Measurements from ENCODE around the gene RIMS1. TPM values are rescaled to one million over a fixed set of nuclear protein-coding genes. Genes with fewer than 3 reads are reported as not detected.

RIMS1 gene
- polyA plus RNA-seq, 1 experiment = 0.91 TPM

DNA sequence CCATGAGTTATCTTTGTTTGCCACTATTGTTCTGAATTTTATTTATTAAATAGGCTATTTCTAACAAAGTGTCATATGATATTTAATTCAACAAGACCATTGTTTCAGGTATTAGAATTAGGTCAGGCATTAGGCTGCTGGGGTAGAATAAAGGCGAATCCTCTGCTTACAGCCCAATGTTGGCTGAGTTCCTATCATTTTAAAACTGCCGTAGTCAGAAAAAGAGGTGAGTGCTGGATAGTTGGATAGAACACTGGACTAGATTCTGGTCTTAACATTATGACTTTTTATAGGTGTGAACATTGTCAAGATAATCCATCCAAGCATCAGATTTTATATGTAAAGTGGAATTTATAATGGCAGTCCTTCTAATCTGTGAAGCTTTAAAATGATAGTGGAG lies 6.3 kb downstream of the RIMS1 start:
- TF ChIP-seq, protein P1, sequence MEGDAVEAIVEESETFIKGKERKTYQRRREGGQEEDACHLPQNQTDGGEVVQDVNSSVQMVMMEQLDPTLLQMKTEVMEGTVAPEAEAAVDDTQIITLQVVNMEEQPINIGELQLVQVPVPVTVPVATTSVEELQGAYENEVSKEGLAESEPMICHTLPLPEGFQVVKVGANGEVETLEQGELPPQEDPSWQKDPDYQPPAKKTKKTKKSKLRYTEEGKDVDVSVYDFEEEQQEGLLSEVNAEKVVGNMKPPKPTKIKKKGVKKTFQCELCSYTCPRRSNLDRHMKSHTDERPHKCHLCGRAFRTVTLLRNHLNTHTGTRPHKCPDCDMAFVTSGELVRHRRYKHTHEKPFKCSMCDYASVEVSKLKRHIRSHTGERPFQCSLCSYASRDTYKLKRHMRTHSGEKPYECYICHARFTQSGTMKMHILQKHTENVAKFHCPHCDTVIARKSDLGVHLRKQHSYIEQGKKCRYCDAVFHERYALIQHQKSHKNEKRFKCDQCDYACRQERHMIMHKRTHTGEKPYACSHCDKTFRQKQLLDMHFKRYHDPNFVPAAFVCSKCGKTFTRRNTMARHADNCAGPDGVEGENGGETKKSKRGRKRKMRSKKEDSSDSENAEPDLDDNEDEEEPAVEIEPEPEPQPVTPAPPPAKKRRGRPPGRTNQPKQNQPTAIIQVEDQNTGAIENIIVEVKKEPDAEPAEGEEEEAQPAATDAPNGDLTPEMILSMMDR (IDR thresholded peaks at IDR 0.05; ENCODE audit: low read depth, low read length) = no peak
- Histone ChIP-seq H3K4me3 (ENCODE audit: low read depth, low read length) (no peak overlapping the region), H3K27me3 (ENCODE audit: control insufficient read depth, insufficient read depth, low read length) (peaks cover 9% of the 10 kb centered on the region), H3K27ac (ENCODE audit: low read depth, low read length) (no peak overlapping the region), H3K9me3 (ENCODE audit: control insufficient read depth, insufficient read depth, low read length) (no peaks in the 10 kb centered on the region)
- DNase-seq (ENCODE audit: low read depth, low spot score) = no peak
- ChIA-PET POLR2A (interaction anchor here (0.6 kb wide), 1 partner anchor 368 kb away, joined by 3 read pairs; no protein-coding TSS in a partner anchor), CTCF (no interaction called here)

DNA sequence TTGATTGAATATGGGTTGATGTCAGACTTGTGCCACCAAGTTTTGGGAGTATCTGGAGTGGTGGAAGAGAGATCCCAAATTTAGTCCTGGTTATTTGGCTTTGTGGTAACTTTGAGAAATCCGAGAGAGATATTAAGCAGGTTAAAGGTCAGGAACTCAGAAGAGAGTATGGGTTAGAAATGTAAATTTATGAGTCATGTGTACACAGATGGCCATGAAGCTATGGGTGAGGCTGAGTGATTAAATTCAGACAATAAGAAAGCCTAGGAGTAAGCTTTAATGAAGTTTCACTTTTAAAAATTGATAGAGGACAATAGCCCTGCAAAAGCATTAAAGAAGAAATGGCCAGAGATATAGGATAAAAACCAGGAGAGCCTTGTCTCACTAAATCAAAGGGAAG lies 14.3 kb downstream of the RIMS1 start:
- Histone ChIP-seq H3K4me3 (ENCODE audit: low read depth, low read length) (no peak overlapping the region), H3K27ac (ENCODE audit: low read depth, low read length) (no peak overlapping the region), H3K27me3 (ENCODE audit: control insufficient read depth, insufficient read depth, low read length) (no peaks in the 10 kb centered on the region), H3K9me3 (ENCODE audit: control insufficient read depth, insufficient read depth, low read length) (no peaks in the 10 kb centered on the region)
- ChIA-PET POLR2A (no interaction called here), CTCF (interaction anchor here (1.6 kb wide), 1 partner anchor 13 kb away, joined by 3 read pairs; no protein-coding TSS in a partner anchor)
- TF ChIP-seq, protein P1 (IDR thresholded peaks at IDR 0.05; ENCODE audit: low read depth, low read length) = no peak
- DNase-seq (ENCODE audit: low read depth, low spot score) = no peak

DNA sequence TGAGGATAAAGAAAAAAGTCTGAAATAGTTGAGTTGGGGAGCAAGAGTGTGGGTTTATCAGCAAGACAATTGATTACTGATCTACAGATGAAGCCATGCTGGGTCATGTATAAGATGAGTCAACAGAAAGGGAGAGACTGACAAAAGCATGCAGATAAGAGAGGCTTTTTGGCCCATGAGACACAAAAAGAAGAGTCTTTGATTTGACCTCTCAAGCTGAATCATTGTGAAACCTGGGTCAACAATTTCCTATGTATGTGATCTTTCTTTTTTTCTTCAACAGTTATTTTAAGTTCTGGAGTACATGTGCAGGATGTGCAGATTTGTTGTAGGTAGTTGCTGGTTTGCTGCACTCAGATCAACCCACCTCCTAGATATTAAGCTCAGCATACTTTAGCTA lies 15.9 kb downstream of the RIMS1 start:
- Histone ChIP-seq H3K27ac (ENCODE audit: low read depth, low read length) (no peak overlapping the region), H3K4me3 (ENCODE audit: low read depth, low read length) (no peak overlapping the region), H3K9me3 (ENCODE audit: control insufficient read depth, insufficient read depth, low read length) (no peaks in the 10 kb centered on the region), H3K27me3 (ENCODE audit: control insufficient read depth, insufficient read depth, low read length) (no peaks in the 10 kb centered on the region)
- TF ChIP-seq, protein P1 (IDR thresholded peaks at IDR 0.05; ENCODE audit: low read depth, low read length) = no peak
- ChIA-PET CTCF (interaction anchor here (1.6 kb wide), 1 partner anchor 15 kb away, joined by 3 read pairs; no protein-coding TSS in a partner anchor), POLR2A (no interaction called here)
- no peak for DNase-seq (ENCODE audit: low read depth, low spot score)

DNA sequence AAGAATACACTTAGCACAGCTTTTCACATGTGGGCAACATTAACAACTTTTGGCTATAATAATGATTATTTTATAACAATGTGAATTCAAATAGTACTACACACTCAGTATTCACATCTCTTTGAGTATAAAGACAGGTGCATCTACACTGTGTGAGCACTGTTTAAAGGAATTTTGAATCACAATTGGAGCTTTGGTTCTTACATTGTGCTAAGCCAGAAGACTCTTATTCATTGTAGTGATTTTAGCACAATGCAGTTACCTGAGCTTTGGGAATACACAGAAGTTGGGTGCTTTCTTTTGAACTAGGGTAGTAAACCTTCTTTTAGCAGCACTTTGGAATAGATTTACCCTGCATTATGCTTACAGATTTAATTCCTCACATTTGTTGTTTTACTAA lies 20.5 kb downstream of the RIMS1 start:
- CTCF ChIA-PET = no interaction called here

DNA sequence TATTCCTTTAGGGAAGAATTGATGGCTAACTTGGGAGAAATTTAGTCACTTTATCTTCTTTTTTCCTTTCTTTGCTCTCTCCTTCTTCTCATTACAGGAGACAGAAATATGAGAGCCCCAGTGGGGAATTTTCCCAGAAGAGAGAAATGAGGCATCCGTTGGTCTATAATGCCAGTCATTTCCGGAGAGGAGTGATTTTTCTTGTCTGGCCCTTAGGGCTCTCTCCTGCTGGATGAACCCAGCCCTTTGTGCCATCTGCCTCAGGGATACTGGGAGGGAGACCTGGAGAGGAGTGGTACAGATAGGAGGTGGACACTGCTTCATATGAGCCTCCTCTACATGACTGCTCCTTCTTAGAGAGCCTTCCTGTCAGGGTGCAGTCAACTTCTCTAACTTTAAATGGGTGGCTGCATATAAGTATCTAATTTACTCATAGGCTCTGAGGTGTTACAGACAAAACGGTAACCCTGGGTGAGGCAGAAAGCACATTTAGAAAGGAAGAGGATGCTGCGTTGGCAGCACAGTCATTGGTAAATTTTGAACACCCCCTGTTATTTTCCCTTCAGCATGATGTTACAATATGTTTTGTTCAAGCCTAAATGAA lies 21.9 kb downstream of the RIMS1 start:
- POLR2A ChIA-PET = no interaction called here

More for the DNA sequence above, 20.5 kb downstream of the RIMS1 start:
- Histone ChIP-seq H3K27me3 (ENCODE audit: control insufficient read depth, insufficient read depth, low read length) (no peaks in the 10 kb centered on the region), H3K4me3 (ENCODE audit: low read depth, low read length) (no peak overlapping the region), H3K27ac (ENCODE audit: low read depth, low read length) (no peak overlapping the region), H3K9me3 (ENCODE audit: control insufficient read depth, insufficient read depth, low read length) (no peaks in the 10 kb centered on the region)
- TF ChIP-seq, protein P1 (IDR thresholded peaks at IDR 0.05; ENCODE audit: low read depth, low read length) = no peak
- no peak for DNase-seq (ENCODE audit: low read depth, low spot score)
- POLR2A ChIA-PET = no interaction called here

More for the DNA sequence above, 21.9 kb downstream of the RIMS1 start:
- DNase-seq (ENCODE audit: low read depth, low spot score) = no peak
- no peak overlapping the region for H3K27ac ChIP-seq (ENCODE audit: low read depth, low read length)
- TF ChIP-seq, protein P1 (IDR thresholded peaks at IDR 0.05; ENCODE audit: low read depth, low read length) = no peak
- CTCF ChIA-PET = no interaction called here
- H3K27me3 ChIP-seq (ENCODE audit: control insufficient read depth, insufficient read depth, low read length) = no peaks in the 10 kb centered on the region
- no peak overlapping the region for H3K4me3 ChIP-seq (ENCODE audit: low read depth, low read length)
- no peaks in the 10 kb centered on the region for H3K9me3 ChIP-seq (ENCODE audit: control insufficient read depth, insufficient read depth, low read length)
